ENCODE results near the gene LINC00305. TPM values are rescaled to one million over a fixed set of nuclear protein-coding genes. Genes with fewer than 3 reads are reported as not detected.

Gene LINC00305
- polyA plus RNA-seq, 1 donor from 2014 or later, result not detected

DNA sequence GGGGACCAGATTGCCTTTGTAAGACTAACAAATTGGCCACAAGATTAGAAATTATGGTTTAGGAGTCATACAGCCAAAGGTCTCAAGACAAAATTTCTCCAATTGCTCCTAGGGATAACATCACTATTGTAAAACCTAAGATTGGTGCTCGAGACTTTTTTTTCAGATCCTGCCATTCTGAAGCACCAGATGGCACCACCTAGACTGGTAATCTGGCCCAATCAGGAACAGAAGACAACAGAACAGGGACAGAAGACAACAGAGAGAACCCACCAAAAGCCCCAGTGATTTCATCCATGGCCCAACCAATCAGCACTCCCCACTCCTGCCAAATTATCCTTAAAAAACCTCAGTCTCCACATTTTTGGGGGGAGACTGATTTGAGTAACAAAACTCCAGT, 66.8 kb downstream of the LINC00305 start:
- no peaks in the 10 kb centered on the region for H3K36me3 ChIP-seq (ENCODE audit: insufficient read depth, low read length)
- H3F3A ChIP-seq (ENCODE audit: insufficient read depth, low read length, poor library complexity, severe bottlenecking), result no peaks in the 10 kb centered on the region
- H3K9me2 ChIP-seq (ENCODE audit: insufficient read depth, low read length), result no peaks in the 10 kb centered on the region
- TF ChIP-seq EZH2 (IDR thresholded peaks at IDR 0.05; ENCODE audit: borderline replicate concordance, insufficient read depth, low read length, poor library complexity, severe bottlenecking) (no peak), RAD21 (conservative IDR thresholded peaks at IDR 0.05) (no peak), MXI1 (conservative IDR thresholded peaks at IDR 0.05; ENCODE audit: poor library complexity, severe bottlenecking) (no peak), EP300 (conservative IDR thresholded peaks at IDR 0.05; ENCODE audit: poor library complexity, severe bottlenecking) (no peak), TAF1 (IDR thresholded peaks at IDR 0.05; ENCODE audit: low read depth) (no peak), SMC3 (conservative IDR thresholded peaks at IDR 0.05; ENCODE audit: poor library complexity) (no peak), POLR2AphosphoS5 (IDR thresholded peaks at IDR 0.05) (no peak)
- TF ChIP-seq, protein P1, sequence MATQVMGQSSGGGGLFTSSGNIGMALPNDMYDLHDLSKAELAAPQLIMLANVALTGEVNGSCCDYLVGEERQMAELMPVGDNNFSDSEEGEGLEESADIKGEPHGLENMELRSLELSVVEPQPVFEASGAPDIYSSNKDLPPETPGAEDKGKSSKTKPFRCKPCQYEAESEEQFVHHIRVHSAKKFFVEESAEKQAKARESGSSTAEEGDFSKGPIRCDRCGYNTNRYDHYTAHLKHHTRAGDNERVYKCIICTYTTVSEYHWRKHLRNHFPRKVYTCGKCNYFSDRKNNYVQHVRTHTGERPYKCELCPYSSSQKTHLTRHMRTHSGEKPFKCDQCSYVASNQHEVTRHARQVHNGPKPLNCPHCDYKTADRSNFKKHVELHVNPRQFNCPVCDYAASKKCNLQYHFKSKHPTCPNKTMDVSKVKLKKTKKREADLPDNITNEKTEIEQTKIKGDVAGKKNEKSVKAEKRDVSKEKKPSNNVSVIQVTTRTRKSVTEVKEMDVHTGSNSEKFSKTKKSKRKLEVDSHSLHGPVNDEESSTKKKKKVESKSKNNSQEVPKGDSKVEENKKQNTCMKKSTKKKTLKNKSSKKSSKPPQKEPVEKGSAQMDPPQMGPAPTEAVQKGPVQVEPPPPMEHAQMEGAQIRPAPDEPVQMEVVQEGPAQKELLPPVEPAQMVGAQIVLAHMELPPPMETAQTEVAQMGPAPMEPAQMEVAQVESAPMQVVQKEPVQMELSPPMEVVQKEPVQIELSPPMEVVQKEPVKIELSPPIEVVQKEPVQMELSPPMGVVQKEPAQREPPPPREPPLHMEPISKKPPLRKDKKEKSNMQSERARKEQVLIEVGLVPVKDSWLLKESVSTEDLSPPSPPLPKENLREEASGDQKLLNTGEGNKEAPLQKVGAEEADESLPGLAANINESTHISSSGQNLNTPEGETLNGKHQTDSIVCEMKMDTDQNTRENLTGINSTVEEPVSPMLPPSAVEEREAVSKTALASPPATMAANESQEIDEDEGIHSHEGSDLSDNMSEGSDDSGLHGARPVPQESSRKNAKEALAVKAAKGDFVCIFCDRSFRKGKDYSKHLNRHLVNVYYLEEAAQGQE (IDR thresholded peaks at IDR 0.05; ENCODE audit: borderline replicate concordance), result no peak
- TF ChIP-seq, protein P2, sequence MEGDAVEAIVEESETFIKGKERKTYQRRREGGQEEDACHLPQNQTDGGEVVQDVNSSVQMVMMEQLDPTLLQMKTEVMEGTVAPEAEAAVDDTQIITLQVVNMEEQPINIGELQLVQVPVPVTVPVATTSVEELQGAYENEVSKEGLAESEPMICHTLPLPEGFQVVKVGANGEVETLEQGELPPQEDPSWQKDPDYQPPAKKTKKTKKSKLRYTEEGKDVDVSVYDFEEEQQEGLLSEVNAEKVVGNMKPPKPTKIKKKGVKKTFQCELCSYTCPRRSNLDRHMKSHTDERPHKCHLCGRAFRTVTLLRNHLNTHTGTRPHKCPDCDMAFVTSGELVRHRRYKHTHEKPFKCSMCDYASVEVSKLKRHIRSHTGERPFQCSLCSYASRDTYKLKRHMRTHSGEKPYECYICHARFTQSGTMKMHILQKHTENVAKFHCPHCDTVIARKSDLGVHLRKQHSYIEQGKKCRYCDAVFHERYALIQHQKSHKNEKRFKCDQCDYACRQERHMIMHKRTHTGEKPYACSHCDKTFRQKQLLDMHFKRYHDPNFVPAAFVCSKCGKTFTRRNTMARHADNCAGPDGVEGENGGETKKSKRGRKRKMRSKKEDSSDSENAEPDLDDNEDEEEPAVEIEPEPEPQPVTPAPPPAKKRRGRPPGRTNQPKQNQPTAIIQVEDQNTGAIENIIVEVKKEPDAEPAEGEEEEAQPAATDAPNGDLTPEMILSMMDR (IDR thresholded peaks at IDR 0.05; ENCODE audit: poor library complexity, severe bottlenecking), result no peak
- no peak overlapping the region for H3K4me2 ChIP-seq (ENCODE audit: low read length)
- H3K27me3 ChIP-seq (ENCODE audit: insufficient read depth, low read depth, low read length), result no peaks in the 10 kb centered on the region
- no peaks in the 10 kb centered on the region for H4K20me1 ChIP-seq (ENCODE audit: insufficient read depth)
- no peak overlapping the region for H3K9ac ChIP-seq (ENCODE audit: low read length)
- H2AFZ ChIP-seq (ENCODE audit: low read depth, low read length), result no peak overlapping the region
- H3K9me3 ChIP-seq (ENCODE audit: low read length), result no peaks in the 10 kb centered on the region
- H3K27ac ChIP-seq (ENCODE audit: low read length), result no peak overlapping the region
- H3K79me2 ChIP-seq (replicated peaks; ENCODE audit: insufficient read depth, low read length), result no peaks in the 10 kb centered on the region
- no peak overlapping the region for H3K4me3 ChIP-seq (ENCODE audit: low read length)

DNA sequence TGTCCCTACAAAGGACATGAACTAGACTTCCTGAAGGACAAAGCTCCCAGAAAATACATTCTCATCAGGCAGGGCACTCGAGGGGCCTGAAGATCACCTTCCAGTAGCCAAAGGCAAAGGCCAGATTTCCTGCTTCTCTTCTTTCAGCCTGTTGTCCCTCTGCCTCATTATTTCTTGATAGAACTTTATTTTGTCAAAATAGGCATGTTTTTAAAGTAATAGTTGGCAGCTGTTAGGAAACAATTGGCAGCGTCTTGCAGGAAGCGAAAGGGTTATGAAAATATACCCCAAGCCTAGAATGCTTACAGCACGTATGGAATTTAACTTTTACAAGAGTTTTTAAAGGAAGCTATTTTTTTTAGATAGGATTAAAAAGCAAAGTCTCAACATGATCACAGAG, 74.9 kb downstream of the LINC00305 start:
- no peak overlapping the region for H3K9ac ChIP-seq (ENCODE audit: low read length)
- no peak overlapping the region for H2AFZ ChIP-seq (ENCODE audit: low read depth, low read length)

More for the DNA sequence above, 74.9 kb downstream of the LINC00305 start:
- Histone ChIP-seq H3K9me3 (ENCODE audit: low read length) (no peaks in the 10 kb centered on the region), H3K36me3 (ENCODE audit: insufficient read depth, low read length) (no peaks in the 10 kb centered on the region), H3F3A (ENCODE audit: insufficient read depth, low read length, poor library complexity, severe bottlenecking) (no peaks in the 10 kb centered on the region), H4K20me1 (ENCODE audit: insufficient read depth) (no peaks in the 10 kb centered on the region), H3K27ac (ENCODE audit: low read length) (no peak overlapping the region), H3K79me2 (replicated peaks; ENCODE audit: insufficient read depth, low read length) (no peaks in the 10 kb centered on the region), H3K9me2 (ENCODE audit: insufficient read depth, low read length) (no peaks in the 10 kb centered on the region), H3K4me3 (ENCODE audit: low read length) (no peak overlapping the region), H3K27me3 (ENCODE audit: insufficient read depth, low read depth, low read length) (no peaks in the 10 kb centered on the region), H3K4me2 (ENCODE audit: low read length) (no peak overlapping the region)
- TF ChIP-seq EZH2 (IDR thresholded peaks at IDR 0.05; ENCODE audit: borderline replicate concordance, insufficient read depth, low read length, poor library complexity, severe bottlenecking) (no peak), POLR2AphosphoS5 (IDR thresholded peaks at IDR 0.05) (no peak), SMC3 (conservative IDR thresholded peaks at IDR 0.05; ENCODE audit: poor library complexity) (no peak), MXI1 (conservative IDR thresholded peaks at IDR 0.05; ENCODE audit: poor library complexity, severe bottlenecking) (no peak)
- TF ChIP-seq, protein P1 (IDR thresholded peaks at IDR 0.05; ENCODE audit: borderline replicate concordance), result no peak
- TF ChIP-seq, protein P2 (IDR thresholded peaks at IDR 0.05; ENCODE audit: poor library complexity, severe bottlenecking), result no peak
